HG02763 (cell line): ENCODE results near the gene ASCC1.

Source experiments
- ATAC-seq: cut with Tn5 transposase; IDR thresholded peaks from one replicate; pipeline ENCODE4 v1.9.1; 2021; ENCODE audit warnings: mild to moderate bottlenecking, moderate library complexity; ENCODE audit not compliant: unreplicated experiment

ASCC1 gene

DNA sequence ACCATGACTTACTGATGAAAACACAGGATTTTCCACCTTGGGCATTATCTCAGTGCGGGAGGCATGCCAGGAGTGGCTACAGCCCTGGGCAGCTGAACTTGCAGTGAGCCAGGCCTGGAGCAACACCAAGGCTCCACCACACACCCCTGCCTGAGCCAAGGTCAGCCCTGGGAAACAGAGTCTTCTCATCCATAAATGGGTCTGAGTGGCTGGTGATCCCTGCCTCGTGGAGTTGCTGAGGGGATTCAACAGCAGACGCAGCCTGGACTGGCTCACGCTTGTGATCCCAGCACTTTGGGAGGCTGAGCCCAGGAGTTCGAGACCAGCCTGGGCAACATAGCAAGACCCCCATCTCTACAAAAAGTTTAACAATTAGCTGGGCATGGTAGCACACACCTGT, 160.0 kb downstream of the ASCC1 start:
- ATAC-seq, result no peak

DNA sequence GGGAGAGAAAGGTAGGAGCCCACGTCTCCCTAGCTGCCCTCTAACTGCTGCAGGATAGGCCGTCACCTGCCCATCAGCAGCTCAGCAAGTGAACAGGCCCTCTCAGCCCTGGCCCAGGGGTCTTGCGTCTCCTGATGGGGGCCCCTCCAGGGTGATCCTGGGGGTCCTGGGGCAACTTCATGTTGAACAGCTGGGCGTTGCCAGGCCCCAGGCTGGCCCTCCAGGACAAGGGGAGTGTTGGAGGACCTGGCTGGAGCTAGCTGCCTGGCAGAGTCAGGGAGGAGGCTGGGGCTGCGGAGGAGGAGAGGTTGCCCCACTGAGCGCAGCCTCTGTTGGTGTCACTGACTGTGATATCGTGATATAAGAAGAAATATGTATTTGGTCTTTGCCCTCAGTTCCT, 162.4 kb downstream of the ASCC1 start:
- ATAC-seq, result no peak

DNA sequence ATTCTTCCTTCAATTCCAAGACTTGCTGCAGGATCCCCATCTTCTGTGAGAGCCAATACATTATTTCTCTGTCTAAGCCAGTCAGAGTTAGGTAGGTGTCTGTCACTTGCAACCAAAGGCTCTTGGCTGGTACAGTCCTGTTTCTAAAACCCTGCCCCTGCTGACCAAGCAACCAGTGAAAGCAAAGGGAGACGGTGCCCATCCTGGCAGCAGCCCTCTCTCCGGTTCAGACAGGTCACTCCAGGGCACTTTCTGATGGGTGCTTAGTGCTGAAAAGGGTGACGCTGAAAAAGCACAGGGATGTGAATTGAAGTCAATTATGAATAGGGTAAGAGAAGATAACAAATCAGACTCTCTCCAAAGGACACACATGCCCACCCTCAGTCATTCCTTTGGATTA, 165.2 kb downstream of the ASCC1 start:
- ATAC-seq, result no peak

DNA sequence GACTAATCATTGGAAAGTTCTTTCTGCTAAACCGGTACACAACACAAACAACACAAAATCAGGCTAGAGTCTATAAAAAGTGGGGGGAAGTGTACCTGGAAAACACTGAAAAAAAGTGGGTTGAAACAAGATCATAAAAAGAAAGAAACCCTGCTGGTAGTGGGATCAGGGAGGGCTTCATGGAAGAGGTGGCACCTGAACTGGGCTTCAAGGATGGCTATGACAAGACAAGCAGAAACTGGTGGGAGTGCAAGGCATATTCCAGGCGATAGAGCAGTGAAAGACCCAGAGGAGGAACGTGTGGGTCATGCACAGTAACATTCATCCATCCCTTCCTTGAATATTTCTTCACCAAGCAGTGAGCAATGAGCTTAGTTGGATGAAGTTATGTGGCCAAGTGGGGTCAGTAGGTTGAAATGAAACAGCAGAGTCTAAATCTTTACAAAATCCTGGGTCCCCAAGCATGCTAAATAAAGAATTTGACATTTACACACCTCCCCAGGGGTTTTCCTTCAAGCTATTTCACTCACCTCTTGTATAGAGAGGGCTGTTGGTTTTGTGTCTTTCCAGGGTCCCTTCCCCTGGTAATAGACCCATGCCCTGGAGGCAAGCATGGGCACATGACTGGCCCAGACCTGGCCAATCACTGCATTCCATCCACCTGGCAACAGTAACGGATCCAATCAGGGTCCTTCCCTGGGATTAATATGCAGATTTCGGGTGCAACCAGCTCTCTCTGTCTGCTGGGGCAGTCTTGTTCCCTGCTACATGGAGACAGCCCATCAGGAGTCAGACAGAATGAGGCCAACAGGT, 165.9 kb downstream of the ASCC1 start:
- no peak for ATAC-seq

DNA sequence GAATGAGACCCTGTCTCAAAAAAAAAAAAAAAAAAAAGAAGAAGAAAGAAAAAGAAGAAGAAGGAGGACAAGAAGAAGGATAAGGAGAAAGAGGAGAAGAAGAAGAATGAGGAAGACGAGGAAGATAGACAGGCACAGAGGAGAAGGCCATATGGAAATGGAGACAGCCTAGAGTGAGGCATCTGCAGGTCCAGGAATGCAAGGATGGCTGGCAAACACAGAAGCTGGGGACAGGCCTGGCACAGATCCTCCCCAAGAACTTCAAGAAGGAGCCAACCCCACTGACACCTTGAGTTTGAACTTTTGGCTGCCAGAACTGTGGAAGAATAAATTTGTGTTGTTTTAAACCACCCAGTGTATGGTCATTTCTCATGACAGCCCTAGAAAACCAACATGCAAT, 166.6 kb downstream of the ASCC1 start:
- ATAC-seq, result no peak

DNA sequence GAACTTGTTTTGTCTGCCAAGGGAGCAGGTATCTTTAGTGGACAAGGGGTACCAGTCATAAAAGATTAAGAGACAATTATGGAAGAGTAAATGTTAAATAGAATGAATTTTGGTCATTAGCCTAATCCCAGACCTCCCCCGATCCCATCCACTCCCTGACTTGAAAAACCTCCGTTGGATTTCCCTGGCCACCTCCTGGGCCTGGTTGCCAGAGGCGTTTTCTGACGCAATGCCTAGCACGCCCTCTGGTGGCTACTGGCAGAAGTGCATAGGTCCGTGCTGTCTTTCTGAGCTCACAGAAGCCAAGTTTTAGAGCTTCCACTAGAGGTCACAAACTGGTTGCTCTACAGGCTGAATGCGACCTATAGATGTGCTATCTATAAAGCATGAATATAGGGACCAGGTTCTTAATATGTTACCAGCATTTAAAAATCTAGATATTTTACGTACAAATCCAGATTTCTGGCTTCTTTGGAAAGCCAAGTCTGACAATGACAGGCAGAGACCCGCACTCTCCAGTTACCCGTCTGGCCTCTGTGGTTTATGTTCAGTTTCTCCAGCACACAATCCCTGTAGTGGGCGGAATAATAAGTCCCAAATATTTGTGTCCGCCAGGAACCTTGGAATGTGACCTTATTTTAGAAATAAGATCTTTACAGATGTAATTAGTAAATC, 167.5 kb downstream of the ASCC1 start:
- ATAC-seq, result peak; percentile 58
